WTC11 (cell line): ENCODE results near the gene TCEAL7. TPM values are rescaled to one million over a fixed set of nuclear protein-coding genes. Genes with fewer than 3 reads are reported as not detected.

Experiments
- ATAC-seq: fragments of 200-7000 bp; cut with Tn5 transposase; 2 replicates; pipeline ENCODE4 v1.10.0; 2021; ENCODE audit warnings: mild to moderate bottlenecking, moderate library complexity
- CTCF ChIA-PET: fragments of 300-600 bp; sonication (Branson Sonifier 250); formaldehyde crosslinking; loops from one replicate; lab custom pipeline; 2021; ENCODE audit warnings: antibody characterized with exemption; lab: Charles Lee
- POLR2A ChIA-PET: fragments of 350-600 bp; sonication (Branson Sonifier 250); formaldehyde crosslinking; loops from one replicate; lab custom pipeline; 2021; ENCODE audit warnings: antibody characterized with exemption; lab: Charles Lee
- DNase-seq: peaks from one replicate; pipeline ENCODE4 v3.0.0; 2021; ENCODE audit warnings: low spot score
- H3K27ac Mint-ChIP-seq: 2 replicates; pipeline ENCODE4 v1.8.0; 2021; ENCODE audit warnings: mixed read lengths
- H3K27me3 Mint-ChIP-seq: 2 replicates; pipeline ENCODE4 v1.8.0; 2021; ENCODE audit warnings: low read depth, mild to moderate bottlenecking, moderate library complexity, mixed read lengths
- H3K36me3 Mint-ChIP-seq: 2 replicates; pipeline ENCODE4 v1.8.0; 2021; ENCODE audit warnings: mixed read lengths
- H3K4me1 Mint-ChIP-seq: 2 replicates; pipeline ENCODE4 v1.8.0; 2022; ENCODE audit warnings: mixed read lengths
- H3K4me3 Mint-ChIP-seq: 2 replicates; pipeline ENCODE4 v1.8.0; 2021; ENCODE audit warnings: mild to moderate bottlenecking, moderate library complexity, mixed read lengths
- H3K9me3 Mint-ChIP-seq: 2 replicates; pipeline ENCODE4 v1.8.0; 2021; ENCODE audit warnings: mixed read lengths
- AR ChIP-seq: fragments of 250-450 bp; sonication (Bioruptor Pico); IDR thresholded peaks from 2 replicates; pipeline ENCODE4 v1.9.0; 2021; ENCODE audit warnings: mild to moderate bottlenecking
- ATF2 ChIP-seq: sonication (generic); formaldehyde crosslinking; IDR thresholded peaks from 2 replicates; pipeline ENCODE4 v1.8.1; 2022; ENCODE audit warnings: low read depth, missing genetic modification reagents, borderline replicate concordance
- CBFB ChIP-seq: sonication (generic); formaldehyde crosslinking; IDR thresholded peaks from 2 replicates; pipeline ENCODE4 v1.8.1; 2022; ENCODE audit warnings: mild to moderate bottlenecking, low read depth, missing genetic modification reagents
- CTCF ChIP-seq: fragments of 200-600 bp; IDR thresholded peaks from 2 replicates; pipeline ENCODE4 v1.8.0; 2022; ENCODE audit warnings: antibody characterized with exemption
- FOXJ3 ChIP-seq: sonication (generic); formaldehyde crosslinking; IDR thresholded peaks from 2 replicates; pipeline ENCODE4 v1.9.0; 2021; ENCODE audit warnings: missing genetic modification reagents, mild to moderate bottlenecking, borderline replicate concordance
- FOXP4 ChIP-seq: sonication (generic); formaldehyde crosslinking; IDR thresholded peaks from 2 replicates; pipeline ENCODE4 v1.8.0; 2022; ENCODE audit warnings: mild to moderate bottlenecking, missing genetic modification reagents
- NFYB ChIP-seq: sonication (generic); formaldehyde crosslinking; conservative IDR thresholded peaks from 2 replicates; pipeline ENCODE4 v1.8.0; 2022; ENCODE audit warnings: low read depth, missing genetic modification reagents
- NR3C1 ChIP-seq: sonication (generic); formaldehyde crosslinking; conservative IDR thresholded peaks from 2 replicates; pipeline ENCODE4 v1.8.1; 2023; ENCODE audit warnings: low read depth, mild to moderate bottlenecking, missing genetic modification reagents
- OVOL2 ChIP-seq: fragments of 250-450 bp; sonication (Bioruptor Pico); IDR thresholded peaks from 2 replicates; pipeline ENCODE4 v1.9.0; 2021; ENCODE audit warnings: mild to moderate bottlenecking, borderline replicate concordance
- PRDM15 ChIP-seq: sonication (generic); formaldehyde crosslinking; IDR thresholded peaks from 2 replicates; pipeline ENCODE4 v1.8.0; 2022; ENCODE audit warnings: missing genetic modification reagents
- RELA ChIP-seq: sonication (generic); formaldehyde crosslinking; IDR thresholded peaks from 2 replicates; pipeline ENCODE4 v1.8.1; 2022; ENCODE audit warnings: missing genetic modification reagents, mild to moderate bottlenecking, borderline replicate concordance
- USF2 ChIP-seq: sonication (generic); formaldehyde crosslinking; IDR thresholded peaks from 2 replicates; pipeline ENCODE4 v1.8.1; 2023; ENCODE audit warnings: mild to moderate bottlenecking, missing genetic modification reagents, moderate library complexity
- ZBTB21 ChIP-seq: sonication (generic); formaldehyde crosslinking; IDR thresholded peaks from 2 replicates; pipeline ENCODE4 v1.8.1; 2023; ENCODE audit warnings: mild to moderate bottlenecking, missing genetic modification reagents, borderline replicate concordance
- ZNF219 ChIP-seq: sonication (generic); formaldehyde crosslinking; IDR thresholded peaks from 2 replicates; pipeline ENCODE4 v1.8.0; 2023; ENCODE audit warnings: missing genetic modification reagents, mild to moderate bottlenecking, borderline replicate concordance
- ZNF396 ChIP-seq: fragments of 250-450 bp; sonication (Bioruptor Pico); IDR thresholded peaks from 2 replicates; pipeline ENCODE4 v1.8.0; 2021; ENCODE audit warnings: mild to moderate bottlenecking, moderate library complexity, borderline replicate concordance
- ZNF671 ChIP-seq: fragments of 250-450 bp; sonication (Bioruptor Pico); IDR thresholded peaks from 2 replicates; pipeline ENCODE4 v1.8.0; 2021; ENCODE audit warnings: mild to moderate bottlenecking
- ZSCAN18 ChIP-seq: fragments of 250-450 bp; sonication (Bioruptor Pico); IDR thresholded peaks from 2 replicates; pipeline ENCODE4 v2.1.2; 2022; ENCODE audit warnings: mild to moderate bottlenecking, moderate library complexity
- total RNA-seq: library from RNA; stranded (reverse); gene quantifications from 3 replicates; pipeline ENCODE4 v1.2.3, GENCODE V29; 2021

Gene TCEAL7
- total RNA-seq, 1 experiment from 2014 or later: 5.6 TPM

GRCh38 chrX:103356858-103357257, 26.8 kb downstream of the TCEAL7 start:
- peaks cover 9% of the 10 kb centered on the region for H3K36me3 Mint-ChIP-seq
- H3K4me1 Mint-ChIP-seq: peaks cover 13% of the 10 kb centered on the region
- H3K27ac Mint-ChIP-seq: peak overlapping the region; percentile 98
- ATAC-seq (peak; percentile 66), DNase-seq (no peak)
- ChIA-PET POLR2A (interaction anchor here (0.6 to 2.4 kb wide), 5 partner anchors 13 to 107 kb away, joined by 3 to 25 read pairs (median 6); partner anchors contain the start of gene BEX3), CTCF (interaction anchor here (1.2 to 1.5 kb wide), 2 partner anchors 11 to 108 kb away, joined by 4 to 11 read pairs; no protein-coding TSS in a partner anchor)
- peak overlapping the region; percentile 94 for H3K4me3 Mint-ChIP-seq
- TF ChIP-seq CBFB (CRISPR knock-in tag) (no peak), NR3C1 (CRISPR knock-in tag) (no peak), ZSCAN18 (no peak), ZBTB21 (CRISPR knock-in tag) (no peak), ZNF396 (CRISPR knock-in tag) (no peak), NFYB (CRISPR knock-in tag) (no peak), FOXJ3 (CRISPR knock-in tag) (no peak), FOXP4 (CRISPR knock-in tag) (no peak), AR (CRISPR knock-in tag) (no peak), OVOL2 (CRISPR knock-in tag) (no peak), CTCF (no peak)
- no peaks in the 10 kb centered on the region for H3K9me3 Mint-ChIP-seq
- H3K27me3 Mint-ChIP-seq: peaks cover 3% of the 10 kb centered on the region; the same call in 1 of the 2 replicates

- Mint-ChIP-seq H3K36me3 (peaks cover 9% of the 10 kb centered on the region), H3K27me3 (peaks cover 3% of the 10 kb centered on the region; the same call in 1 of the 2 replicates), H3K9me3 (no peaks in the 10 kb centered on the region), H3K4me1 (peaks cover 20% of the 10 kb centered on the region), H3K27ac (no peak overlapping the region), H3K4me3 (peak overlapping the region; percentile 94)
- DNase-seq (no peak), ATAC-seq (no peak)
- ChIA-PET CTCF (no interaction called here), POLR2A (interaction anchor here (2.0 to 2.4 kb wide), 2 partner anchors 19 to 46 kb away, joined by 10 to 25 read pairs; partner anchors contain the start of gene BEX3)
- no peak for TF ChIP-seq RELA
- TF ChIP-seq USF2 (CRISPR knock-in tag): no peak
- TF ChIP-seq ATF2 (CRISPR knock-in tag): no peak
- TF ChIP-seq FOXJ3 (CRISPR knock-in tag): no peak
- TF ChIP-seq ZNF219: no peak
- no peak for TF ChIP-seq PRDM15 (CRISPR knock-in tag)
- TF ChIP-seq ZNF671 (CRISPR knock-in tag): no peak
Observed at GRCh38 chrX:103357871-103358270, 27.8 kb downstream of the TCEAL7 start.
